Endodermal cell (in vitro differentiated cells): ENCODE measurements around the gene TAS2R19. TPM values are rescaled to one million over a fixed set of nuclear protein-coding genes. Genes with fewer than 3 reads are reported as not detected.
"Not testable (repeated sequence)": the region's sequence is repeated elsewhere in the genome, so short reads cannot be mapped to it uniquely, and the experiment has no call there.

Experiments
- DNase-seq: peaks from one replicate; pipeline ENCODE4 v3.0.0-alpha.2; 2017
- H3K27ac ChIP-seq: 2 replicates; pipeline ENCODE4 v1.5.1; 2013; ENCODE audit warnings: mild to moderate bottlenecking, low read depth, low read length, moderate library complexity
- H3K27me3 ChIP-seq: 2 replicates; pipeline ENCODE4 v1.6.1; 2013; ENCODE audit warnings: mild to moderate bottlenecking, low read length, moderate library complexity; ENCODE audit not compliant: insufficient read depth, control insufficient read depth, poor library complexity, severe bottlenecking
- H3K36me3 ChIP-seq: 2 replicates; pipeline ENCODE4 v1.7.0; 2013; ENCODE audit warnings: mild to moderate bottlenecking, low read length, moderate library complexity; ENCODE audit not compliant: control insufficient read depth, insufficient read depth
- H3K4me1 ChIP-seq: one replicate; pipeline ENCODE4 v1.7.0; 2013; ENCODE audit warnings: low read length; ENCODE audit not compliant: control insufficient read depth, insufficient read depth
- H3K4me3 ChIP-seq: 2 replicates; pipeline ENCODE4 v1.5.1; 2013; ENCODE audit warnings: mild to moderate bottlenecking, low read length, moderate library complexity
- H3K9ac ChIP-seq: 2 replicates; pipeline ENCODE4 v1.6.1; 2013; ENCODE audit warnings: mild to moderate bottlenecking, low read length, moderate library complexity; ENCODE audit not compliant: poor library complexity, severe bottlenecking; ENCODE audit errors: extremely low read depth
- H3K9me3 ChIP-seq: 2 replicates; pipeline ENCODE4 v1.6.1; 2013; ENCODE audit warnings: mild to moderate bottlenecking, low read length, moderate library complexity; ENCODE audit not compliant: control insufficient read depth
- H3K27ac Mint-ChIP-seq: 2 replicates; pipeline ENCODE4 v1.8.0; 2020; ENCODE audit warnings: mixed read lengths
- H3K27me3 Mint-ChIP-seq: 2 replicates; pipeline ENCODE4 v1.8.0; 2021; ENCODE audit warnings: mild to moderate bottlenecking, mixed read lengths; ENCODE audit not compliant: insufficient read depth
- H3K36me3 Mint-ChIP-seq: 2 replicates; pipeline ENCODE4 v1.8.0; 2020; ENCODE audit warnings: low read depth, mixed read lengths
- H3K4me1 Mint-ChIP-seq: 2 replicates; pipeline ENCODE4 v1.8.0; 2020; ENCODE audit warnings: mixed read lengths
- H3K4me3 Mint-ChIP-seq: 2 replicates; pipeline ENCODE4 v1.8.0; 2020; ENCODE audit warnings: mild to moderate bottlenecking, moderate library complexity, mixed read lengths
- H3K9me3 Mint-ChIP-seq: 2 replicates; pipeline ENCODE4 v1.8.0; 2020; ENCODE audit warnings: mild to moderate bottlenecking, mixed read lengths
- CTCF ChIP-seq: fragments of 200-600 bp; sonication (generic); conservative IDR thresholded peaks from 2 replicates; pipeline ENCODE4 v1.5.0; 2021; ENCODE audit warnings: antibody characterized with exemption, mild to moderate bottlenecking
- WGBS, 2 experiments: methylation state at CpG; one replicate each; pipeline versions ENCODE4 v1.1.5 to v1.1.7; 2013; ENCODE audit warnings: missing lambda C conversion rate in 2 of 2, mixed read lengths in 1 of 2; ENCODE audit not compliant: insufficient coverage in 1 of 2, insufficient read length in 1 of 2; 5-methylcytosine and 5-hydroxymethylcytosine counted together
- total RNA-seq, 2 donors: library from RNA; stranded (reverse); fragmentation: NEBNext Ultra II Directional in 1 of 2; extraction: Animal tissue kit (Norgen Biotek cat#: 25700) in 1 of 2; gene quantifications; 2 replicates in 1 of 2; 3 replicates in 1 of 2; pipeline ENCODE4 v1.2.1, GENCODE V29; 2021

Gene TAS2R19
- total RNA-seq, 2 donors from 2014 or later, result 3.1 to 11.3 TPM

GRCh38 chr12:11040162-11040561 is 17.7 kb upstream of the TAS2R19 start:
- Mint-ChIP-seq H3K4me1 (peaks cover 12% of the 10 kb centered on the region), H3K27ac (no peak overlapping the region), H3K9me3 (peaks cover 6% of the 10 kb centered on the region), H3K36me3 (peaks cover 69% of the 10 kb centered on the region), H3K4me3 (no peak overlapping the region), H3K27me3 (no peaks in the 10 kb centered on the region)
- peaks cover 14% of the 10 kb centered on the region for H3K36me3 ChIP-seq
- H3K4me1 ChIP-seq, result no peaks in the 10 kb centered on the region
- H3K9ac ChIP-seq, result no peak overlapping the region
- H3K27me3 ChIP-seq, result no peaks in the 10 kb centered on the region
- no peak for DNase-seq
- H3K27ac ChIP-seq, result no peak overlapping the region
- WGBS, 2 experiments, result 89% methylated on average over 1 of the region's 1 CpG; no CpG with 5 or more reads in 1 of the 2 experiments
- TF ChIP-seq CTCF, result no peak
- H3K9me3 ChIP-seq, result peaks cover 9% of the 10 kb centered on the region
- no peak overlapping the region for H3K4me3 ChIP-seq

GRCh38 chr12:11039171-11039570 is 16.8 kb upstream of the TAS2R19 start:
- Histone ChIP-seq H3K27me3 (no peaks in the 10 kb centered on the region), H3K4me1 (no peaks in the 10 kb centered on the region), H3K36me3 (peaks cover 6% of the 10 kb centered on the region), H3K27ac (no peak overlapping the region), H3K4me3 (no peak overlapping the region), H3K9me3 (peaks cover 6% of the 10 kb centered on the region), H3K9ac (no peak overlapping the region)
- DNase-seq, result no peak
- Mint-ChIP-seq H3K4me3 (no peak overlapping the region), H3K27ac (no peak overlapping the region), H3K9me3 (peaks cover 6% of the 10 kb centered on the region), H3K27me3 (no peaks in the 10 kb centered on the region), H3K4me1 (peaks cover 12% of the 10 kb centered on the region), H3K36me3 (peaks cover 60% of the 10 kb centered on the region)
- no peak for TF ChIP-seq CTCF
- 97 to 100% methylated on average over 2 to 3 of the region's 3 CpGs for WGBS, 2 experiments

GRCh38 chr12:11033959-11034358 is 11.5 kb upstream of the TAS2R19 start:
- not testable (repeated sequence) for H3K9me3 ChIP-seq, H3K27ac ChIP-seq, DNase-seq, H3K9ac ChIP-seq, H3K4me1 Mint-ChIP-seq, H3K4me1 ChIP-seq, H3K4me3 ChIP-seq, H3K27ac Mint-ChIP-seq, H3K4me3 Mint-ChIP-seq, H3K36me3 ChIP-seq, H3K27me3 ChIP-seq, H3K27me3 Mint-ChIP-seq, H3K9me3 Mint-ChIP-seq
- WGBS, 2 experiments, result no CpG with 5 or more reads among the region's 3 CpGs
- peaks cover 51% of the 10 kb centered on the region for H3K36me3 Mint-ChIP-seq

- no peaks in the 10 kb centered on the region for H3K27me3 ChIP-seq
- no peak within 1 kb of the TSS for H3K9ac ChIP-seq
- Mint-ChIP-seq H3K9me3 (peaks cover under 1% of the 10 kb centered on the region), H3K4me3 (no peak within 1 kb of the TSS), H3K36me3 (peaks cover 50% of the 10 kb centered on the region), H3K27me3 (no peaks in the 10 kb centered on the region), H3K27ac (peak within 1 kb of the TSS; percentile 19), H3K4me1 (no peaks in the 10 kb centered on the region)
- TF ChIP-seq CTCF, result no peak
- H3K4me1 ChIP-seq, result no peaks in the 10 kb centered on the region
- WGBS, 2 experiments, result 86 to 96% methylated on average over 3 to 6 of the region's 6 CpGs
- peaks cover 15% of the 10 kb centered on the region for H3K36me3 ChIP-seq
- H3K9me3 ChIP-seq, result no peaks in the 10 kb centered on the region
- no peak for DNase-seq
- H3K27ac ChIP-seq, result no peak within 1 kb of the TSS
- H3K4me3 ChIP-seq, result no peak within 1 kb of the TSS
Measured at GRCh38 chr12:11031307-11031706, 8.9 kb upstream of the TAS2R19 start, which contains the start of gene TAS2R31. TSS of gene TAS2R31 (minus strand) at chr12:11031407. CDS start at chr12:11031335, 72 bp downstream.
